ENCODE results near the gene OR52L1.

The OR52L1 gene

GRCh38 chr11:5940748-5941147, 46.0 kb downstream of the OR52L1 start:
- DNase-seq (ENCODE audit: low read depth) = no peak

- DNase-seq (ENCODE audit: low read depth) = no peak
These were observed 48.2 kb downstream of the OR52L1 start for GRCh38 chr11:5938603-5938965.

- DNase-seq (ENCODE audit: low read depth) = no peak
These were observed 48.8 kb downstream of the OR52L1 start for GRCh38 chr11:5937868-5938602.

All from activated T-cell treated with anti-CD3 and anti-CD28 coated beads for 1 hour (primary cell).